ENCODE data around the gene GNRH2.
"Not testable (repeated sequence)": the region's sequence is repeated elsewhere in the genome, so short reads cannot be mapped to it uniquely, and the experiment has no call there.

Gene GNRH2

GRCh38 chr20:3070725-3071124 lies 27.3 kb downstream of the GNRH2 start:
- DNase-seq = no peak
- in situ Hi-C loops (cut with MboI; ENCODE audit: low pct_unique_long_range_greater_than_20kb, low sequenced_read_pairs) = no loop called here

- DNase-seq = no peak
- in situ Hi-C loops (cut with MboI; ENCODE audit: low pct_unique_long_range_greater_than_20kb, low sequenced_read_pairs) = no loop called here
These were observed 27.8 kb downstream of the GNRH2 start for GRCh38 chr20:3071266-3071609.

- in situ Hi-C loops (cut with MboI; ENCODE audit: low pct_unique_long_range_greater_than_20kb, low sequenced_read_pairs) = no loop called here
- DNase-seq = peak; percentile 82
These were observed 28.4 kb downstream of the GNRH2 start, which contains the start of gene OXT for GRCh38 chr20:3071610-3072529. Gene OXT (plus strand): TSS chr20:3071620. CDS start chr20:3071656, 36 bp downstream.

GRCh38 chr20:3072530-3073250 lies 29.3 kb downstream of the GNRH2 start:
- in situ Hi-C loops (cut with MboI; ENCODE audit: low pct_unique_long_range_greater_than_20kb, low sequenced_read_pairs) = no loop called here
- no peak for DNase-seq

GRCh38 chr20:3073251-3073643 lies 29.8 kb downstream of the GNRH2 start:
- in situ Hi-C loops (cut with MboI; ENCODE audit: low pct_unique_long_range_greater_than_20kb, low sequenced_read_pairs); DNase-seq: not testable (repeated sequence)

- in situ Hi-C loops (cut with MboI; ENCODE audit: low pct_unique_long_range_greater_than_20kb, low sequenced_read_pairs) = no loop called here
- peak; percentile 70 for DNase-seq
These were observed 31.4 kb downstream of the GNRH2 start for GRCh38 chr20:3074812-3075211.

GRCh38 chr20:3075315-3075714 lies 31.9 kb downstream of the GNRH2 start:
- DNase-seq; in situ Hi-C loops (cut with MboI; ENCODE audit: low pct_unique_long_range_greater_than_20kb, low sequenced_read_pairs): not testable (repeated sequence)

GRCh38 chr20:3077618-3078134 lies 34.3 kb downstream of the GNRH2 start:
- DNase-seq = peak; percentile 78
- in situ Hi-C loops (cut with MboI; ENCODE audit: low pct_unique_long_range_greater_than_20kb, low sequenced_read_pairs) = no loop called here

GRCh38 chr20:3080939-3081388 lies 37.5 kb downstream of the GNRH2 start:
- no peak for DNase-seq
- in situ Hi-C loops (cut with MboI; ENCODE audit: low pct_unique_long_range_greater_than_20kb, low sequenced_read_pairs) = no loop called here

DNA sequence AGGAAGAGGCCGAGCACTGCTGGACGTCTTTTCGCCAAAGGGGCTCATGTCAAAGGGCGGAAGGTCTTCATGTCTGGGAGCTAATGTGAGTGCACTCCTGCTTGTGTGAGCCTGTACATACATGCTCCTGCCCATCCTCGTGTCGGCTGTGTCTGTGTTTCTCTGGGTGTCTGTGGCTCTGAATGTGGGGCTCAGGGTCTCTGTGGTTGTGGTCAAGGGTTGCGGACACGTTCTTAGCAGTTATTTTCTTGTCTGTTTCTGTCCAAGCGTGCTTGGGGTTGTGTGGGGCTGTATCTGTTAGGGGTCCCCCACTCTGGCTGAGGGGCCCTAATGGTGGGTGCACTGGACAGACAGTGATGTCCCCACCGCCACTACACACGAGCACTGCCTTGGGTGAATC lies 38.2 kb downstream of the GNRH2 start:
- no peak for DNase-seq
- in situ Hi-C loops (cut with MboI; ENCODE audit: low pct_unique_long_range_greater_than_20kb, low sequenced_read_pairs) = no loop called here

GRCh38 chr20:3082306-3082951 lies 39.0 kb downstream of the GNRH2 start:
- DNase-seq = no peak
- in situ Hi-C loops (cut with MboI; ENCODE audit: low pct_unique_long_range_greater_than_20kb, low sequenced_read_pairs) = no loop called here

DNA sequence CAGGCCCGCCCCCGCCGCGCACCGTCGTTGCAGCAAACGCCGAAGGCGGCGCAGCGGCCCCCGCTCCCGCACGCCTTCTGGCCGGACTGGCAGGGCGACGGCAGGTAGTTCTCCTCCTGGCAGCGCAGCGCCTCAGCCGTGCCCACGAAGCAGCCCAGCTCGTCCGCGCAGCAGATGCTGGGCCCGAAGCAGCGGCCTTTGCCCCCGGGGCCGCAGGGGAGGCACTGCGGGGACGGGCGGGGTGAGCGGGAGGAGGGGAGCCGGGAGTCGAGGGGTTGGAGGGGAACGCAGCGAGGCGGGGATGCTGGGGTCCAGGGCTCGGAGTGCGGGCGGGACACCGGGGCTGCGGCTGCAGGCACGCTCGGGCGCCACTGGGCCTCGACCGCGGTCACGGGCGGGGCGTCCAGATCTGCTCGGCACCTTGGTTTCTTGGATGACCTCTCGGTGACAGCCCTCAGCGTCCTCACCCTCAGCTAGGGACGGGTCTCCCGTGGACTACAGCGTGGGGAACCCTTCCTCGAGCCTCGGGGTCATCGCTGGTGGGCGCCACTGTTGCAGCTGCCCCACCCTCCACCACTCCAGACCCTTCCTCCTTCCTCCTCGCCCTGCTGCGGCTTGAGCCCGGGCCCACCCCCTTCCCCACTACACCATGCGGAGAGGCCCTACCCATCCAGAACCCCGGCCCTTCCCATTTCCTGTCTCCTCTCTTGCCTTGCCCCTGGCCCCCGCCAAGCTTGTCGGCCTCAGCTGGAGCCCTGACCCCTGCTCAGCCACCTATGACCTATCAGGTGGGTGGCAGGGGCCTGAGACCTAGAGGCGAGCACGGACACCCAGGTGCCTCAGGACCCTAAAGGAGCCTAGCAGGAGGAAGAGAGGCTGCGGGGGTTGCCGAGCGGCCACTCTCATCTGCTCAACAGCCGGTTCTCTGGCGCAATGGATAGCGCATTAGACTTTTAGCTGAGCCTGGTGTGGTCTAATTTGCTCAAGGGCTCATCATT lies 39.8 kb downstream of the GNRH2 start:
- in situ Hi-C loops (cut with MboI; ENCODE audit: low pct_unique_long_range_greater_than_20kb, low sequenced_read_pairs) = no loop called here
- DNase-seq = peak; percentile 71

GRCh38 chr20:3084283-3084985 lies 41.0 kb downstream of the GNRH2 start, which contains the start of gene AVP:
Gene AVP (minus strand): TSS chr20:3084724. CDS start chr20:3084674, 50 bp downstream.
- in situ Hi-C loops (cut with MboI; ENCODE audit: low pct_unique_long_range_greater_than_20kb, low sequenced_read_pairs) = no loop called here
- DNase-seq = no peak

- no peak for DNase-seq
- in situ Hi-C loops (cut with MboI; ENCODE audit: low pct_unique_long_range_greater_than_20kb, low sequenced_read_pairs) = no loop called here
These were observed 41.6 kb downstream of the GNRH2 start for GRCh38 chr20:3084986-3085360.

DNA sequence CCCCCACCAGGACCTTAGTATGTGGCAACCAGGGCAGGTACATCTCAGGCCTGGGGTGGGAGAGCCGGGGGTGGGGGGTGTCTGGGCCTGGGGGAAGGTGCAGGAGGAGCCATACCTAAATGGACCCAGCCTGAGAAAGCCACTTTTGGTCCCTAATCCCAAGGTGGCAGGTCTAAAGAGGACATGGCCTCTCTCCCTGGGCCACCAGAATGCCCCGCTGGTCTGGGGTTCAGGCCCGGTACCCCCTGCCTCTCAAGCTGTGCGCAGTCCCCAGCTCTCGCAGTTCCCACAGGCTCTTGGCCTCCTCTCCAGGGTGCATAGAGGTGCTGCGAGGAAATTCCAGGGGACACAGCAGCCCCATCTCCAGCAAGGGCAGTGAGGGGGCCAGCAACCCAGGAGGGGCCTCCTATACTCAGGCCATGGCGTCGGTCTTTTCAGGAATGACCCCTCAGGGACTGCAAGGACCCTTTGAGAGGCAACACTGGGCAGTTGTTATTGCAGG lies 42.2 kb downstream of the GNRH2 start:
- in situ Hi-C loops (cut with MboI; ENCODE audit: low pct_unique_long_range_greater_than_20kb, low sequenced_read_pairs) = no loop called here
- no peak for DNase-seq

- no peak for DNase-seq
- in situ Hi-C loops (cut with MboI; ENCODE audit: low pct_unique_long_range_greater_than_20kb, low sequenced_read_pairs) = no loop called here
These were observed 44.6 kb downstream of the GNRH2 start for GRCh38 chr20:3088031-3088430.

GRCh38 chr20:3090565-3090964 lies 47.1 kb downstream of the GNRH2 start:
- DNase-seq = peak; percentile 98
- in situ Hi-C loops (cut with MboI; ENCODE audit: low pct_unique_long_range_greater_than_20kb, low sequenced_read_pairs) = no loop called here
